AG20443 (cell line): ENCODE measurements around the gene ADD2.

Source experiments
- DNase-seq: peaks from one replicate; pipeline ENCODE4 v3.0.0; 2012; ENCODE audit warnings: low spot score, mixed read lengths

The ADD2 gene

GRCh38 chr2:70785137-70785911 is 17.3 kb upstream of the ADD2 start:
- peak; percentile 53 for DNase-seq

GRCh38 chr2:70784320-70784719 is 16.3 kb upstream of the ADD2 start:
- no peak for DNase-seq

DNA sequence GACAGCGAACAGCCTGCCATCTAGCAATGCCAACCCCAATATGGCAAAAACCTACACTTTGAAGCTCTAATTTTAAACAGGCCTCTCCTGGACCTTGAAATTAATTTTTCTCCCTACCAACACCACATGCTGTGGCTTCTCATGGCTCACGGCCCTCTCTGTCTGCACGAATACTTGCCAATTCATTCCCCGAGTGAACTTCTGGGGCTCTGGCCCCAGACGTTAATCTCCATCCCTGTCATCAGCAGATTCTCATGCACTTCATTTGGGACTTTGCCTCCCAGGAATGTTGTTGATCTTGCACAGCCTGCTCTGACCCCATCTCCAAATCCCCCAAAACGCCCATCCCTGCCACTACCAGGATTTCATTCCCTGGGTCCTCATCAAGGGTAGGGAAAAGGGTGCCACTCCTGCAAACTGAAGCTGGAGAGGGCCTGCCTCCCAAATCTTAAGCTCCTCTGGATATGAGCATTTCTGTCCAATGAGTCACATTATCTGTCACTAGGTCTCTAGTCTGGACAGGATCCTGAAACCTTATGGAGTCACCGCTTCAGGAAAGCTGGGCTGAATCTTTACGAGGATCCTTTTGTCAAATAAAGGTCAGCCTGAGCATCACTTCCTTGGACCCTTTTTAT is 12.0 kb upstream of the ADD2 start:
- DNase-seq: peak; percentile 82

GRCh38 chr2:70779491-70779890 is 11.5 kb upstream of the ADD2 start:
- DNase-seq: no peak

- DNase-seq: no peak
These were observed 10.7 kb upstream of the ADD2 start for GRCh38 chr2:70778676-70779075.

DNA sequence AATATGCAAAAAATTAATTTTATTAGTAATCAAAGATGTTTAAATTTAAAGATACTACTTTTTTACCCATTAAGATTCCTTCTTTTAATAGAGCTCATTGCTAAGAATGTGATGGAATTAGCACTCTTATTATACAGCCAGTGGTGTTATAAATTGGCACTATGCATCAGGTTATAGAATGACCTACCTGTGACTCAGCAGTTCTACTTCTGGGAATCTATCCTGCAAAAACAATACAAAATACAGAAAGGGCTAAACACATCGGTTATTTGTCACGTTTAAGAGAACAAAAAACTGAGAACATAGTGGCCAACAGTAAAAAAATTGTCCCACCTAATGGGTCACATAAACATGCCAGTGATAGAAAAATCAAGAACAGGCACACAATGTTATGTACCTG is 9.4 kb upstream of the ADD2 start:
- no peak for DNase-seq

DNA sequence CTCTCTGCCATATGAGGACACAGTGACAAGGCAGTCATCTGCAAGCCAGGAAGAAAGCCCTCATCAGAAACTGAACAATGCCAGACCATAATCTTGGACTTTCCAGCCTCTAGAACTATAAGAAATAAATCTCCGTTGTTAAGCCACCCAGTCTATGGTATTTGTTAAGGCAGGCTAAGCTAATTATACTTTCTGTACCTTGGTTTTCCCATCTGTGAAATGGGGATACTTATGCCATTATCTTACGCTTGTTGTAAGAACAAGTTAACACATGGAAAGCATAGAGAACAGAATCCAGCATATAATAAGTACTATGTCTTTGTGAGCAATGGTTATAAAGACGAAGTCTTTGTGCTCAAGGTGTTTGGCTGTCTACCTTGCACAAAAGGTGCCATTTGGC is 8.3 kb upstream of the ADD2 start:
- DNase-seq: no peak

DNA sequence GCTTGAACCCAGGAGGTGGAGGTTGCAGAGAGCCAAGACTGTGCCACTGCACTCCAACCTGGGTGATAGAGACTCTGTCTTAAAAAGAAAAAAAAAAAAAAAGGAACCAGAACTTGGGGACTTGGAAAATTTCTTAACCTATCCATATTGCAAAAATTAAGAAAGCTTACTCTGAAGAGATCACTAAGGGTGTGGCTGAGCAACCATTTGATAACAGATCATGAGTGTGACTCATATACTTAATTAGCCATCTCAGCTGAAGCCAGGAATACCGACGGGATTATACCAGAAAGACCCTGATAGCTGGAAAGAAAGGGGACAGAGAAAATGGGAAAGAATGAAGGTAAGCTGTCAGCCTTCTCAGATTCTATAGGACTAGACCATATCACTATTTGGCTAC is 7.1 kb upstream of the ADD2 start:
- DNase-seq: no peak

DNA sequence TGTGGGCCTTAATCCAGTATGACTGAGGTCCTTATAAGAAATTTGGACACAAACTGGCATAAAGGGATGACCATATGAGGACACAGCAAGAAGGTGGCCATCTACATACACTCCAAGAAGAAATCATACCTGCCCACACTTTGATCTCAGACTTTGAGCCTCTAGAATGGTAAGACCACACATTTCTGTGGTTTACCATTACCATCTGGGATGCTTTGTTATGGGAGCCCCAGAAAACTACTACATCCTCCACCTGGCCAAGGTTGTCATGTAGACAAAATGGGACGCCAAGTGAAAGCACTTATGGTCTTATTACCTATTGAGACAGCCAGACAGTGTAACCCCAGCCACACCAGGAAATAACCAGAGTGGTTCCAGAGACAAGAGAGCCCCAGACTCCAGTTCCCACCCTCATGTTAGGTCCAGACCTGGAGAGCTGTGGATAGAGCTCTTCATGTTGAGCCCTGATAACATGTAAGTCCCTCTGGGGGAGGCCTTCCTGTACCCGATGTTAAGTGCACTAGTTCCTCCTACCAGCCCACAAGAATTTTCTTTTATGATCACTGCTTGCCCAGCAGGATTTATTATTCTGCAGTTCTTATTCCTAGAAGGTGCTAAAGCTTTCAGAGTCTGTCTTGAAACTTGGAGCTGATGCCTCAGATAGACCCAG is 4.6 kb upstream of the ADD2 start:
- DNase-seq: no peak

DNA sequence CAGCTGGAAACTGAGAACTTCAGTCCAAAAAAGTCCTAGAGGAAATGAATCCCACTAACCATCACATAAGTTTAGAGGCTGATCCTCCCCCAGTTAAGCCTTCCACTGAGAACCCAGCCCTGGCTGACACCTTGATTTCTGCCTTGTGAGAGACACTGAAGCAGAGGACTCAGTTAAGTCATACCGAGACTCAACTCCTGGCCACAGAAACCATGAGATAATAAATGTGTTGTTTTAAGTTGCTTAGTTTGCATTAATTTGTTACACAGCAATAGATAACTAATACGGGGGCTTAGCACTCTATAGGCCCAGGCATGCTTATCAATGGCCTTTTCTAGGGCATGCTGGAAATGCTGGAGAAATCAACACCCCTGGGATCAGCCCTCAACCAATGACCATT is 3.4 kb upstream of the ADD2 start:
- no peak for DNase-seq

GRCh38 chr2:70769450-70769849 is 1.4 kb upstream of the ADD2 start:
- no peak for DNase-seq

GRCh38 chr2:70768590-70769085 is 638 bp upstream of the ADD2 start:
- DNase-seq: no peak

GRCh38 chr2:70767079-70767698 is 811 bp downstream of the ADD2 start:
- DNase-seq: peak; percentile 22

DNA sequence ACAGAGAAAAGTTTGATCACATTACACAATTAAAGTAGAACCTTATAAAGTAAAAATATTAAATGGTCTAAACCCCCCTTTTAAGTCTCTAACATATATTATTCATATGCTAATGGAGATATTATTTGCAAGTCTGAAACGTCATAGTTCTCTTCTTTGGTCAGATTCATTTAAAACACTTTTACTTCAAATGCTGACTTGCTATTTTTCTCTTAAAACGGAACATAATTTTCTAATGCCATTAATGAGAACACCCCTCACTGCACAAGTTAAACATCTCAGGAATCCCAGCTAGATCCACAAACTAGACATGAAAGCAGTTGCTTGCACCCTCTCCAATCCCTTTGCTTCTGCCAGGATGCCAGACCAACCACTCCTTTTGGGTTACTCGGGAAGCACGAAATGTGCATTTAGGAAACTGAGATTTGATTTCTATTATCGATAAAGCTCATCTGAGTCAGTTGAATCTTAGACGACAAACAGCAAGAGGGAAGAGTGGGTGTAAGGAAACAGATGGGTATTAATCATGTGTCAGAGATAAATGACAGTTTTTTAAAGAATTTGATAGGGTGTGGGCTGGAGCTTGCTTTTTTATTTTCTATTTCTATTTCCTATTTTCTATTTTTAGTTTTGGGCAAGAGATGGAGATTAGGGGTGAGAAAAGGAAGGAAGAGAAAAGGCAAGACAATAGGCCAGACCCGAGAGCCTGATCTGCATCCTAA is 1.5 kb downstream of the ADD2 start:
- DNase-seq: no peak

- no peak for DNase-seq
These were observed 2.5 kb downstream of the ADD2 start for GRCh38 chr2:70765507-70765906.

DNA sequence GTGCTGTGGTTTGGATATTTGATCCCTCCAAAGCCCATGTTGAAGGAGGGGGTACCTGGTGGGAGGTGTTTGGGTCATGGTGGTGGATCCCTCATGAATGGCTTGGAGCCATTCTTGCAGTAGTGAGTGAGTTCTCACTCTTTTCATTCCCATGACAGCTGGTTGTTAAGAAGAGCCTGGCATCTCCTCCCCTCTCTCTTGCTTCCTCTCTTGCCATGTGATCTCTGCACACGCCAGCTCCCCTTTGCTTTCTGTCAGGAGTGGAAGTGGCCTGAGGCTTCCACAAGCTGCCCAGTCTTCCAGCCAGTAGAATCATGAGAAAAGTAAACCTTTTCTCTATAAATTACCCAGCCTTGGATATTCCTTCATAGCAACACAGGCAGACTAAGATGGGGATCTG is 8.6 kb downstream of the ADD2 start:
- no peak for DNase-seq

- DNase-seq: no peak
These were observed 10.0 kb downstream of the ADD2 start for GRCh38 chr2:70757966-70758365.

DNA sequence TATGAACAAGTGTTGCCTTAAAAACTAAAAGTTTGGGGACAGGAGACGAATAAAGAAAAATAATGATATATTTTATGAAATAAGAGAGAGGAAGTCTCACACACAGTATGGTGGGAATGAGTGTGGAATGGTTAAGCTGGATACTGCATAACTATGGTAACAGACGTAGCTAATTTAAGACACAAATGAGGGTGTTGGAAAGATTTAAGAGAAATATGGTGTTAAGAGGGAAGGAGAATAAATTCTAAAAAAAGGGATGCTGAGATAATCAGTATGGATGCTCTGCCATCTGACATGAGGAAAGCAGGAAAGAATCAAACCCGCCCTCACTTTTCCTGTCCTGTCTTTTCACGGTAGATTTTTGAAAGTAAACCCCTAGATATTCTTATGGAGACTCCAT is 10.6 kb downstream of the ADD2 start:
- DNase-seq: no peak

DNA sequence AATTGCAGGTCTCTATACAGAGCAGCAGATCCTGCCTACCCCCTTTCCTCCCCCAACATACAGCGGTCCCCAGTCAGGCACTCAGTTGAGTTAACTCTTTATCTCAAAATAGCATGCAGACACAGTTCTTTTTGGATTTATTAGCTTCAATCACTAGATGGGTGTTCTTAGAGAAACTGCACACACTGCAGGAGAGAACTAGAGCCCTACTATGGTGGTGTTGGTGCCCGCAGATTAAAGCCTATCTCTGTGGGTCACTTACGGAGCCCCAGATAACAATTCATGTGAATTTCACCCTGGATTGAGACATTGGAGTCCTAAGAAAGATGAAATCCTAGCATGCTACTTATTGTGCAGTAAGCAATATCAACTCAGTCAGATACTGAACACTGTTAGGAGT is 11.9 kb downstream of the ADD2 start:
- DNase-seq: no peak

GRCh38 chr2:70753902-70754301 is 14.1 kb downstream of the ADD2 start:
- DNase-seq: no peak

- DNase-seq: no peak
These were observed 15.0 kb downstream of the ADD2 start for GRCh38 chr2:70753031-70753430.

GRCh38 chr2:70752396-70752795 is 15.6 kb downstream of the ADD2 start:
- DNase-seq: no peak
